Stimulated activated CD4-positive, alpha-beta T cell treated with anti-CD3 and anti-CD28 coated beads, TNF-alpha, amount 100 ng/mL, for 4 hours (primary cell): ENCODE results near the gene PTPRN2.
"Not testable (repeated sequence)": the region's sequence is repeated elsewhere in the genome, so short reads cannot be mapped to it uniquely, and the experiment has no call there.

Experiments used
- DNase-seq, 3 experiments: peaks; one replicate each; pipeline ENCODE4 v3.0.0-alpha.2; 2020; ENCODE audit warnings: low read depth in 3 of 3

Gene PTPRN2

GRCh38 chr7:158053183-158053915 is 534.3 kb downstream of the PTPRN2 start:
- no peak for DNase-seq

- no peak for DNase-seq
Measured at GRCh38 chr7:158052381-158053060, 535.1 kb downstream of the PTPRN2 start.

GRCh38 chr7:158051776-158052175 is 535.8 kb downstream of the PTPRN2 start:
- DNase-seq = no peak

GRCh38 chr7:158050978-158051651 is 536.5 kb downstream of the PTPRN2 start:
- no peak for DNase-seq

- DNase-seq = no peak
Measured at GRCh38 chr7:158050441-158050977, 537.1 kb downstream of the PTPRN2 start.

GRCh38 chr7:158049271-158049670 is 538.4 kb downstream of the PTPRN2 start:
- DNase-seq = no peak

- DNase-seq = no peak
Measured at GRCh38 chr7:158048569-158048968, 539.1 kb downstream of the PTPRN2 start.

GRCh38 chr7:158047391-158048059 is 540.1 kb downstream of the PTPRN2 start:
- DNase-seq = no peak

- DNase-seq = not testable (repeated sequence)
Measured at GRCh38 chr7:158046246-158046645, 541.4 kb downstream of the PTPRN2 start.

GRCh38 chr7:158044482-158044823 is 543.2 kb downstream of the PTPRN2 start:
- no peak for DNase-seq

GRCh38 chr7:158043551-158044481 is 543.8 kb downstream of the PTPRN2 start:
- no peak for DNase-seq

- no peak for DNase-seq
Measured at GRCh38 chr7:158042156-158042880, 545.3 kb downstream of the PTPRN2 start.

GRCh38 chr7:158040199-158040598 is 547.4 kb downstream of the PTPRN2 start:
- no peak for DNase-seq

- DNase-seq = no peak
Measured at GRCh38 chr7:158039270-158039669, 548.4 kb downstream of the PTPRN2 start.

- no peak for DNase-seq
Measured at GRCh38 chr7:158037211-158037610, 550.4 kb downstream of the PTPRN2 start.

GRCh38 chr7:158035343-158035742 is 552.3 kb downstream of the PTPRN2 start:
- DNase-seq = no peak

- DNase-seq = no peak
Measured at GRCh38 chr7:158034571-158034970, 553.1 kb downstream of the PTPRN2 start.

GRCh38 chr7:158033925-158034324 is 553.7 kb downstream of the PTPRN2 start:
- DNase-seq = not testable (repeated sequence)

- DNase-seq = no peak
Measured at GRCh38 chr7:158033196-158033595, 554.4 kb downstream of the PTPRN2 start.

- no peak for DNase-seq
Measured at GRCh38 chr7:158032561-158033115, 555.0 kb downstream of the PTPRN2 start.
